Measurements from ENCODE around the gene MEF2A.

The MEF2A gene

DNA sequence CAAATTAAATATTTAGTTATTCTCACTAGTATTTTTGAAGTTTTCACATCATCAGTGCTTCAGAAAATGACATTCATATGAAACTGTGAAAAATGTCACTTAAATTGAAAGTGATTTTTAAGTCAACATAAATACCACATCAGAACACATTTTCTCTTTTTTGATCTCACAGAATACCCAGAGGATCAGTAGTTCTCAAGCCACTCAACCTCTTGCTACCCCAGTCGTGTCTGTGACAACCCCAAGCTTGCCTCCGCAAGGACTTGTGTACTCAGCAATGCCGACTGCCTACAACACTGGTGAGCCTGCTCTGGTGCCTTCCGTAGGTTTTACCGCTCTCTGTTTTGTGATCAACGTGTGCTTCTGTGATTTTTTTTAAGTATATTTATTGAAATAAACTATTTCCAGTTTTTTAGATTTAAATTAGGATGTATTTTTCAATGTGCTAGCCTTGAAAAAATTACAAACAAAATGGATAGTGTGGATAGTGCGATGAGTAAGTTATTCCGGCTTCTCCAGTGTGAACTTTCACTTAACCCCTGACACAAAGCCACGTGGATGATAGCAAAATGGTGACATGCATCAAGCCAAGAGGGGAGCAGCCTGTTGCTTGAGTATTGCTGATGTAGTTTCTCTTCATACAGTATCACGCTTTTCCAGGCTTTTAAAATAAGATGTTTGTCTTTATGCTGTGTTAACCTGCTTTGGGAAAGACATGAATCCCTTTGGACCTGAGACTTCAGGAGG lies 140.9 kb downstream of the MEF2A start:
- no peak for DNase-seq

DNA sequence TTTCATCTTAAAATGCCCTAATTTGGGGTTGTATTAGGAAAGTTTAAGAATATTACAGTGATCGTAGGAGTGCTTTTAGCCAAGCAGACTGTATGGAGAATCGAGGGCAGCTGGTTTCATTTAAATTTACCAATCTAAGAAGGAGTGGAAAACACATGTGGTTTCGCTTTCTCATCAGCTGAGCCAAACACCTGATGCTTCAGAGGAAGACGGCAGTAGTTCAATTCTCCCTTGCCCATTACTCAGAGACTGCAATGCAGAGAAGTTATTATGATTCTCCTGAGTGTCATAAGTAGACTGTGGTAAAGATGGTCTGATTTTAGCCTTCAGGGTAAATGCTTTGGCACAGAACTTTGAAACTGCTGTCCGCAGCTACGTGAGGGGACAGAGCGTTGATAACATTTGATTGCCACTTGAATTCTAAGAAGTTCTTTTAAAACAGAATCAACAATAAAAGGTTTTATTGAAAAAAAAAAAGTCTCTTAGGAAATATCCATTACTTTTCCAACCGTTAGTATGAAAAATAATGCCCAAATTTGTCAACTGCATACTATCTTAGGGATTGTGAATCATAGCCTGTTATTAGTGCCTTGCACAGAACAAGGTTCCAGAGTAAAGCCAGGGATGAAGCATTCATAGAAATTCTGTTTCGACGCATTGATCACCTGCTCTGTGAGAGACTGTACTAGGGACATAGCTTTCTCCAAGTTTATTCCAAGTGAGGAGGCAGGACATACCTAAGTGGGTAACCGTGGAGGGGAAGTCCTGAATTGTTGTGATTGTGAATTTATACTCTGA lies 141.9 kb downstream of the MEF2A start:
- no peak for DNase-seq

DNA sequence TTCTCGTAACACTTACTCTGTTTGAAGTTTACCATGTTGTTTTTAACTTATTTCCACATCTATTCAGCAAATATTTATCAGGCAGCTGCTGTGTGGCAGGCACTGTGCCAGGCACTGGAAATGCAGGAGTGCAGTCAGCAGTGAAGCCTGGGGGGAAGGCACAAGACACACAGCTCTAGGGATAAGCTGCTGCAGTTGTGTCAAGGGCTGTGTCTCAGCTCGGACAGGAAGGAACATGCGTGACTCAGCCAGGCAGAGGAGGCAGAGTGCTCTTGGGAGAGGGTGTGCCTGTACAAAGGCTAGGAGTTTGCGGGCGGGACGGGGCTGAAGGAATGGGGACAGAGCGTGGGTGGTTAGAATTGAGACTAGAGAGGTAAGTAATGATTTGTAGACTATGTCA lies 142.8 kb downstream of the MEF2A start:
- no peak for DNase-seq

DNA sequence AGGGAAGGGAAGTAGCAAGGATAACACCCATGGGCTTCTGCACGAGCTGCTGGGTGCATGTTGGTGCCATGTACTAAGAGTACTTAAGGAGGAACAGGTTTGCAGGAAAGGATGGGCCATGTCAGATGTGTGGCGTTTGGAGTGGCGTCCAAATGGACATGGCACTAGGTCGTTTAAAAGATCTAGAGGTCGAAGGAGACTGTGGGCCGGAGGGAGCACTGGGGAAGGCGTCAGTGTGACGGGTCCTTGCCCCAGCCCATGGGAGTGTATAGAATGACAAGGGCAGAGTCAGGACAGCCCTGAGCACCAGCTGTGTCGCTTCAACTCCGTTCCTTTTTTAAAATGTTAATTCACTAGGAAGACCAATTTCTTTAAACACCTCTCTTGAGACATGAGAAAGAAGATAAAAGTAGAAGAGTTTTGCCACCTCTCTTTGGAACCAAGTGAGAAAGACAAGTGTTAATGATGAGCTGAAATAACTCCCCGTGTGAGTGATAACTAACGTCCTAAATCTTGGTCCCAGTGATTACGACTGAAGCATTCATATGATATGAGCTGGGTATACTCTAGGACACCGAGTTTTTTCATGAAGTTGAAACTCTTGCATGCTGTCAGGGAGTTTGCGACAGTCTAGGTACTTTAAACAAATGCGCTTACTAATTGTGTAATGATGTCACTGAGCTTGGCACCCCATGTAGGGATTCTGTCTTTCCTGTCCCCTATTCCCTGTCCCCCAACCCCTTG lies 143.6 kb downstream of the MEF2A start:
- DNase-seq, result no peak

DNA sequence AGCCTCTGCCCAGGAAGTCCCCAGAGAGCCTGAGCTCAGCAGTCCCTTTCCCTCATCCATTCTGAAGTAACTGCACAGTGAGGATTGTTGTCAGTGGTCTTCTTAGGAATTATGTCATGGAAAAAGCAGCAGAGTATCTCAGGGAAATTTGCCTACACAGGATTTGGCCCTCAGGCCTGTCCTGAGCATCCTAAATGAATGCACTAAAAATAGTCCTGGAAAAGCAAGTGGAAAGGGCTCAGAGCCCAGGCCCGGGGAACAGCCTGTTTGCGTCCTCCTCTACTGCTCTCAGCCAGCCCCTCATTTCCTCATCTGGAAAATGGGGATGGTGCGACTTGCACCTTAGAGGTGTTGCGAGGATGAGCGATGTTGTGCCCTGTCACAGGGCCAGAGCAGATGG lies 145.8 kb downstream of the MEF2A start:
- DNase-seq, result no peak

DNA sequence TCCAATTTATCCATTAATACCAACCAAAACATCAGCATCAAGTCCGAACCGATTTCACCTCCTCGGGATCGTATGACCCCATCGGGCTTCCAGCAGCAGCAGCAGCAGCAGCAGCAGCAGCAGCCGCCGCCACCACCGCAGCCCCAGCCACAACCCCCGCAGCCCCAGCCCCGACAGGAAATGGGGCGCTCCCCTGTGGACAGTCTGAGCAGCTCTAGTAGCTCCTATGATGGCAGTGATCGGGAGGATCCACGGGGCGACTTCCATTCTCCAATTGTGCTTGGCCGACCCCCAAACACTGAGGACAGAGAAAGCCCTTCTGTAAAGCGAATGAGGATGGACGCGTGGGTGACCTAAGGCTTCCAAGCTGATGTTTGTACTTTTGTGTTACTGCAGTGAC lies 146.6 kb downstream of the MEF2A start:
- no peak for DNase-seq

DNA sequence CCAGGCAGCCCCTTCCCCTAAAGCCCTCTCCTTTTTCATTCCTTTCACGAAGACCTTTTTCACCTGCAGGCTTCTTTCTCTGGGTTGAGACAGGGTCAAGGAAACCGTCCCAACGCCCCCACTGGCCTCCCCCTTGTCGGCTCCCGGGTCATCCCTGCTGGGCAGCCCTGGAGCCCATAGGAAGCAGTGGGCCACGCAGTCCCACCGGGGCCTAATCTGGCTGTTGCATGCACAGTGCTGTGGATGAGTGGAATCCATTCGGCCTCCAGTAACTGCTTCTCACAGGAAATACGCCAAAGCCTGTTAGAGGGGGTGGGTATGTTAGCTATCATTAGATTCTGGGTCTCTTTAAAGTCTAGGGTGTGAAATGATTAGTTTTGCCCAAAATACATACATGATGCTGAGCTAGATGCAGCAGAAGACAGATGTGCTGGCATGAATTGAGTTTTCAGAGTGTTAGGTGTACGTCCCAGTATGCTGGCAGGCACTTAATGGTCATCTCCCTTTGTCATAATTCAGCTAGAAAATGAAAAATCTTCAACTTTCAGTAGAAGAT lies 150.8 kb downstream of the MEF2A start:
- DNase-seq, result no peak

DNA sequence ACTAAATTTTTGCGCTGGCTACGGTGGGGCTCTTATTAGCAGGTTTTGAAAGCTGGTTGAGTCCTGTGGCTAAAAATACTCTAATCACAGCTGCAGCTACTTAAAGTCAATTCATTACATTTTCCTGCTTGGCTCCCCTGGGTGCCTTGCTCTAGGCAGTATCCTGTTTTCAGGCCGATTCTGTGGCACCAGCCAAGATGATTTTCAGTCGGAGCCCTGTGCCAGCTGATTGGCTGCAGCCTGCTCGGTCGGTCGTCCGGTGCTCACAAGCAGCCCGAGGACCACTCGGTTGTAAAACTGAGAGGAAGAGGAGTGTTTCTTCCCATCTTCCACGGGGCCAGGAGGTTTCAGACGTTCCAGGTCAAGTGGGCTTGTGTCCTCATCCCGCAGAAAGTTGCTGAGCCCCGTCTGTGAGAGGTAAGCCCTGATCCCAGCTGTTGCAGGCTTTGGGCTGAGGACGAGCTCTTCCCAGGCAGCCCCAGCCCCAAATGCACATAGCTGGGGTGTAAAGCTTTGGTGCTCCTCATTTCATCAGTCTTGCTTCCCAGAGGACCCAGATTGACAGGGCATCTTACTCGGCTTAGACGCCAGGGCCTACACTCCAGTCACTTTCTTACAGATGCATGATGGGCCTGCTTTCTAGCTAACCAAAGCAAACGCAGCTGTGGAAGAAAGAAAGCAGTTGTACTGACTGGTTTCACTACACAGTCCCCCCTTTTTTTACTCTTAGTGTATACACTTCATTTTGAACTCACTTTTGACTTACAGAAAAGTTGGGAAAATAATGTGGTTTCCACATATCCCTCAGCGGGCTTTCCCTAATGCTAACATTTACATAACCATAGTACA lies 151.6 kb downstream of the MEF2A start:
- no peak for DNase-seq

DNA sequence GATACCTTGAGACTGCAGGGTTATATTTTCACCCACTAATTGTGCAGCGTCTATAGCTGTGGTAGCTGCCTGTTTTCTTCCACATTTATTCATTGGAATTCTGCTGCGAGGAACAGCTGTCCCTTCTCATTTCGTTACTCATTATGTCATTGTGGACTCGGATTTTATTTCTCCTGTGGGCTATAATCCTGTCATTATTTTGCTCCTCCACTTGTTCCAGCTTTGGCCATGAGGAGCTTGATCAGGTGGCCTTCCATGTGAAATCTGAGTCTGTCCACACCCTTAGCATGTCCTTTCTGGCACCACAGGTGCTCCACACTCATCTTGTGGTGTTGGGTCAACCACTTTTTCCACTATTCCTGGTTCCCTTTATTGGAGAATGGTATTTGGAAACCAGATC lies 152.6 kb downstream of the MEF2A start:
- DNase-seq, result no peak

DNA sequence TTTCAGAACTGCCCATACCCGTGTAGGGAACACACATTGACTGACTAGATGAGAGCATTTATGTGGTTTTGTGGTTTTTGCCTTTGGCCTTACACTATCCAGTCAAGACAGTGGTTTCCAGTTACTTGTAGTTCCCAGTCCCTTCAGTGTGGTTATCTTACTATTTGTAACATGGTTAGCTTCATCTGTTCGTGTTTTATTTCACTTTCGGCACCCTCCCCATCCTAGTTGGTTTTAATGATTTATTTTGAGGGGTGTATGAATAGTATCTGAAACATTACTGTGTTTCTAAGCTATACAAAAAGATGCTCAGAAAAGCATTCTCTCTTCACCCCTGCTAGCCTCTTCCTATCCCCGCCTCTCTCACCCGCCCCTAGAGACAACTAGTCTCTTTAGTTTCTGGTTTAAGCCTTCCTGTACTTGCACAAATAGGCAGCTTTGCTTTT lies 153.3 kb downstream of the MEF2A start:
- DNase-seq, result no peak

DNA sequence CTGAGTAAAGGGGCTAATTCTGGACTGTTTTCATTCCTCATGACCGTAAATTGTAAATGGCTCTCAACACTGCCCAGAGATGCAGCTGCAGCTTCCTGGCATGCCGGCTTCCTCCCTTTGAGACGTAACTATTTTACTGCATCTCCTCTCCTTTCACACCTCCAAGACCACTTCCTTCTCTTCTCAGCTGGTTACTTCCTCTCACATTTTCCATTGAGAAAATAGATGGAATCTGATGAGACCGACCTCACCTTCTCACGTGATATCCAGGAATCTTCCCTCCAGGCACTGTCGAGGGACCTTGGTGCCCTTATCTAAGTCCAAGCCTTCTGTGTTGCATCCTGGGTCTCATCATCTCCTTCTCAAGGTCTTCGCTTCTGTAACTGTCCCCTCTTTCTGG lies 154.7 kb downstream of the MEF2A start:
- no peak for DNase-seq

DNA sequence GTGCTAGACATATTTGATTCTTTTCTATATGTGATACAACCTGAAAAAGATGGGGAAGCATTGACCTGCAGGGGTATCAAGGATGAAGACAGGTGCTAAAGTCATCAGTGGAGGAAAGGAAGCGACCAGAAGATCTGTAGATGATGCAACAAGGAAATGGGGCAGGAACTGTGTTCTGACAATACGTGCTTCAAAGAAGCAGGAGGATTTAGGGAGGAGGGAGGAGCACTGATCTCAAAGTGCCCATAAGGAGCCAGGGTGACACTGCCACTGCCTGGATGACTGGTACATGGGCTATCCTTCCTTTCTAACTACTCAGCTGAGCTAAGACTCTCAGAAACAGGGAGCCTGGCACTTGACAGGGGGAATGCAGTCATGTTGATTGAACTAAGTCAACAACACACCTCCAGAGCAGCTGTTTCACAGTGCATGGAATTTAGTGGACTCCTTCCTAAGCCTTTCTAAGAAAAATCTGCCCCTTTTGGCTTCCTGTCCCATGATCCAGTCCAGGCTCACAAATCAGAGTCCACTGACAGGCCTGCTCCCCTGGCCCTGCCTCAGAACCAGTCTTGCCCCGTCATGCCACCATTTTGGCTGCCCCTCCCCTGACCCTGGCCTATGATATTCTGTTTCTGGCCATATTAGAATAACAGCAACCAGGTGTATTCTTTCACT lies 155.5 kb downstream of the MEF2A start:
- DNase-seq, result no peak

DNA sequence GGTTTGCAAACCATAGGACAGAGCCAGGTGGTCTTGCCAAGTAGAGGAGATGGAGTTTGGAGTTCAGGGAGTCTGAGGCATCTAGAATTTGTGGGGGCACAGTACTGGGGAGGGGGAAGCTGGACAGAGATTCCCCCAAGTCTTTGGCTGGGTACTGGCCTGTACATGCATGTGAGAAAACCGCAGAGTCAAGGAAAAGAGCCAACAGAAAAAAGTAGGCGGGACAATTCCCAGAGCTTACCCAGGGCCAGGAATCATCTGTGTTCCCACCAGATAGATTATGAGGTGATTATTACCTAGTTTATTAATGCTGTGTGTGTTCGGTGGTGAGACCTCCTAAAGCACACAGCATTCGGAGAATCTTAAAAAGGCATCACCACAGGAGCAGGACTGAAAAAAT lies 156.1 kb downstream of the MEF2A start:
- no peak for DNase-seq

DNA sequence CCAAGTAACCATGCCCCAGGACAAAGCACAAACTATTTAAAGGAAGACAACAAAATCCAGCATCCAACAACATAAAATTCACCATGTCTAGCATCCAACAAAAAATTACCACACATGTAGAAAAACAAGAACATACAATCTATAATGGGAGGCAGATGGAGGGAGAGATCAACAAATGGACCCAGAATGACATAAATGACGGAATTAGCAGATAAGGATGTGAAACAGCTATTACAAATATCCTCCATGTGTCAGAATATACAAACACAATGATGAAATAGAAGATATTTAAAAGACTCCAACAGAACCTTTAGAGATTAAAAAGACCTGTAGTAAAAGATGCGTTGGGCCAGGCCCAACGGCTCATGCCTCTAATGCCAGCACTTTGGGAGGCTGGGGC lies 156.6 kb downstream of the MEF2A start:
- no peak for DNase-seq

DNA sequence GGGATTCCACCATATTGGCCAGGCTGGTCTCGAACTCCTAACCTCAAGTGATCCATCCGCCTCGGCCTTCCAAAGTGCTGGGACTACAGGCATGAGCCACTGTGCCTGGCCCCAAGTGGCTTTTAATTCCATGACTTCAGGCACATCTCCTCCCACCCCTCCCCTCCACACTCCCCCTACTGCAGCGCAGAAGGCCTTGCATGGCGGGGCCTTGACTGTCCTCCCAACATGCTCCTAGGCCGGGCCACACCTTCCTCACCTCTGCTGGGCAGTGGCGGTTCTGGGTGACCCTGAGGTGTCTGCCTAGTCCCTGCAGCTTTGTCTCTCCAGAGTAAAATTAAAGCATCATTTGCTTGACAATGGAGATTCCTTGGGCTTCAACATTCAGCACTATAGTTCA lies 160.5 kb downstream of the MEF2A start:
- DNase-seq, result no peak

DNA sequence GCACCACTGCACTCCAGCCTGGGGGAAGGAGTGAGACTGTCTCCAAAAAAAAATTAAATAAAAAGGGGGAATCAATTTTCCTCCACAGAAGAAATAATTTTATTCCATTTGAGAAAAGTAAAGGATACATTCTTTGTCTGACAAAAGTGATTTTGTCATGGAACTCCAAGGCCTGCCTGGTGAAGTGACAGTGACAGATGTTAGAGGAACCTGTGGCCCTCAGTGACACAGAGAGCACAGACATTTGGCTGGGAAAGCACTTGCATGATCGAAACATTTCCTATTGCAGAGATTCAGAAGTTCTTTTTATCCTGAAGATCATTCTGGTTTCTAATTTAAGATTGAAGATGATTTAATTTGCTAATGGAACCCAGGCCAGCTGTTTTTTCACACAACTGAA lies 161.5 kb downstream of the MEF2A start:
- no peak for DNase-seq

DNA sequence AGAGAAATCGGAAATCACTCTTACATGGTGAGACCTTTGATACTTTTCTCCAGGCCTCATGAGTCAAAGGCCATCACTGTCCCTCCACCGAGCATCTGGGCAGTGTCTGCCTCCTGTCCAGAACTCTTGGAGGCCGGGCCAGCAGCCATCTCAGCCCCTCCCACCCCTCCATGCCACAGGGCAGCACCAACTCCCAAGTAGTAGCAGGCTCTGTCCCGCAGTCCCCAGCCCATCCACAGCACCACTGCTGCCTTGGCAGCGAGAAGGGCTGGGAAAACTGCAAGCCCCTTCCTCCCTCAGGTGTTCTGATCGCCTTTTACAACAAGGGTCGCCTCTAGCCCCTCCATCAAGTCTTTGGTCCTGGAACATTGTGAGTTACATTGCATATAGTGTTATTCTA lies 161.9 kb downstream of the MEF2A start:
- DNase-seq, result no peak

DNA sequence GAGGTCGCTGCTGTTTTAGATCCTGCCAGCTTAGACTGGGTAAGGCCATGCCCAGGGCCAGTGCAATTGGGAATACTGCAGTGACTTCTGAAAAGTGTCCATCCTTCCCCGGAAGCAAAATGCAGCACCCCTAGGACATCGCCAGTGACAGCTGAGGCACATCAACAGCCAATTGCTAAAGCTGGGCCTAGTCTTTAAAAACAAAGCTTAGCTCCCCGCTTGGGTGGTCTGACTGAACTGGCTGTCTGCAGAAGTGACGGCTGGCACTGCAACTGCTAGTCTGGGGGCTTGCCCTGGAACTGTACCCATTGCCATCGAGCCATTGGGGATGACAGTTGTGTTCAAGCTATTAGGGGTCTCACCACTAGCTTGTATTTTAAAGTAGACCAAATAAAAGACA lies 163.1 kb downstream of the MEF2A start:
- no peak for DNase-seq

DNA sequence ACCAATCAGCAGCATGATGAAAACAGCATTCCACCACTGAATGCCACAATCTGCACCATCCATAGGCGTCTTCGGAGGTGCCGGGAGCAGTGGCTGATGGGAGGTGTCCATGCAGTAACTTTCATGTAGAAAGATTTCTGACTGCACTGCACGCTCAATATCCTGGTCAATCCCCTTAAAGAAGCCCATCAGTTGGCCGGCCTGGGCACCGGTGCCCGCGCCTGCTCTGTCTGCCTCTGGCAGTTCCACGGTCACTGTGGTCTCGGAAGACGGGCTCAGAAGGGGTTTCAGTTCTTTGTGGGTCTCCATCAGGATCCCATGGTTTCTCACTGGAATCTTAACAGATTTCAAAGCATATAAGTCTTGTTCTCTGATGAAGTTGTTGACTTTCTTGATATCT lies 163.5 kb downstream of the MEF2A start:
- no peak for DNase-seq

DNA sequence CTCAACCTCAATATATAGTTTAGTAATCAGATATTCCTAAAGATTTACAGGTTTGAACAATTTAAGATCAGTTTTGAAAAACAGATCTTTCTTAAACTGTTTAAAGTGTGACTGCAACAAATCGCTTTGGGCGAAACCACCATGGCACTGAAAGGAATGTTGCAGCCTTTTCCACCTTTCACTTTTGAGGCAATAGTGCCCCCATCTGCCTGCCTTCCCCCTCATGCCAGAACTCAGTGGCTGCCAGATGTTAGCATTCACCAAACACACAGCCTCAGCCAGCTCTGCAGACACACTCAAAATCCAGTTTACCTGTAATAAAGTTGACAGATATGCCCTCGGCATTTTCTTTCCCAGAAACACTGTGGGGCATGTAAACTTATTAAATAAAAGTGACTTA lies 164.1 kb downstream of the MEF2A start:
- DNase-seq, result no peak

DNA sequence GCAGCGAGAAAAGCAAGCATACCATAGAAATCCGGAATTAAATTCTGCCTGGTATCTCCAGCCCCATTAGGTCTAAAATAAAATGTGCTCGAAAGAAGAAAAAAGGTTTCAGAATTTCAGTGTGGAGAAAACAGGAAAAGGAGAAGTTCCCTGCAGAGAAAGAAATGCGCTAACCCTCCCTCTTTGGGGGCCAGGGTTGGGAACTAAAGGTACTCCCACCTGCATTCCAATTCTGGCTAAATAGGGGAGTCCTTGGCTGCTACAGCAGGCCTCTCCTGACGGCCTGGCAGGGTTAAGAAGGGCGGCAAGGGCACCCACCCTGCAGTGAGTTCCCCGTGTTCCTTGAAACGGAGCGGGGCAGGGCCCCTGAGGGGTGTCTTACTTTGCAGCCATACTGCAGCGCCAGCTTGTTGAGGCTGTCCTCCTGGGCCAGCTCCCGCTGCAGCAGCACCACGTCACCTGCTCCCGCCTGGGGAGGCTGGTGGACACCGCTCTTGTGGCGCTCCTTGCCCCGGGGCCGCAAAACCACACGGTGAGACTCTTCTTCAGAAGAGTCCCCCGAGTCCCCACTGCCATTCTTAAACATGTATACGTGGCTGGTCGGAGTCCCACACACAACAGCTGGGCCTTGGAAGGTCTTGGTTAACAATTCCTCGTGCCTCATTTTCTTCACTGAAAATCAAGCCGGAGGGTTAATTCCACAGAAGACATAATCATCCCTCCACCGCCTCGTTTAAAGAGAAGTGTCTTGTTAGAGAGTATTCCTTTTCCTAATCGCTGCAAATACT lies 165.7 kb downstream of the MEF2A start:
- no peak for DNase-seq

All from cortex of kidney (tissue), 1 donor.